H1 (cell line): Measurements from ENCODE around the gene FAM3B.

Experiments
- BACH1 ChIP-seq: IDR thresholded peaks from 2 replicates; pipeline ENCODE4 v1.6.1; 2012; ENCODE audit warnings: low read length, improper control_type of control experiment
- BRCA1 ChIP-seq: IDR thresholded peaks from 2 replicates; pipeline ENCODE4 v1.6.1; 2012; ENCODE audit warnings: low read depth, low read length, improper control_type of control experiment
- CHD1 ChIP-seq: IDR thresholded peaks from 2 replicates; pipeline ENCODE4 v1.6.1; 2012; ENCODE audit warnings: low read depth, low read length, improper control_type of control experiment
- EP300 ChIP-seq, 2 experiments: IDR thresholded peaks; 1 replicate in 1 of 2; 2 replicates in 1 of 2; pipeline ENCODE4 v1.6.1; 2011 to 2012; ENCODE audit warnings: low read depth in 2 of 2, low read length in 2 of 2, mild to moderate bottlenecking in 2 of 2, borderline replicate concordance in 1 of 2, inconsistent platforms in 1 of 2, moderate library complexity in 1 of 2
- EZH2 ChIP-seq: fragments of 200-600 bp; sonication (generic); IDR thresholded peaks from 2 replicates; pipeline ENCODE4 v1.7.1; 2012; ENCODE audit warnings: low read depth, mild to moderate bottlenecking, moderate library complexity, low read length, inconsistent platforms; ENCODE audit not compliant: severe bottlenecking
- FOSL1 ChIP-seq: IDR thresholded peaks from 2 replicates; pipeline ENCODE4 v1.6.1; 2011; ENCODE audit warnings: mild to moderate bottlenecking, low read depth, low read length, moderate library complexity; ENCODE audit not compliant: insufficient read depth
- KDM1A ChIP-seq: fragments of 200-600, 300-600 bp; sonication (generic); IDR thresholded peaks from 2 replicates; pipeline ENCODE4 v1.7.1; 2016; ENCODE audit warnings: mild to moderate bottlenecking, low read length, borderline replicate concordance
- POLR2A ChIP-seq, 2 experiments: IDR thresholded peaks; 1 replicate in 1 of 2; 2 replicates in 1 of 2; pipeline ENCODE4 v1.6.1; 2011; ENCODE audit warnings: low read depth in 2 of 2, low read length in 2 of 2, mild to moderate bottlenecking in 2 of 2; ENCODE audit errors: control extremely low read depth in 1 of 2
- POLR2AphosphoS5 ChIP-seq: IDR thresholded peaks from 2 replicates; pipeline ENCODE4 v1.6.1; 2011; ENCODE audit warnings: low read depth, low read length
- RNF2 ChIP-seq: fragments of 200-900, 300-1000 bp; sonication (generic); IDR thresholded peaks from 2 replicates; pipeline ENCODE4 v1.7.1; 2016; ENCODE audit warnings: borderline replicate concordance, low read depth, mild to moderate bottlenecking, antibody characterized with exemption, low read length; ENCODE audit not compliant: poor library complexity, severe bottlenecking; ENCODE audit errors: missing control alignments
- SIN3A ChIP-seq, 2 experiments: IDR thresholded peaks in 1 of 2; conservative IDR thresholded peaks in 1 of 2; 2 replicates each; pipeline ENCODE4 v1.6.1; 2011 to 2012; ENCODE audit warnings: low read length in 2 of 2, improper control_type of control experiment in 1 of 2, low read depth in 1 of 2, mild to moderate bottlenecking in 1 of 2
- TF ChIP-seq, protein P1 (sequence below), 3 experiments: IDR thresholded peaks; 1 replicate in 2 of 3; 2 replicates in 1 of 3; pipeline versions ENCODE4 v1.5.1 to v1.6.1; 2011; ENCODE audit warnings: low read length in 3 of 3, mild to moderate bottlenecking in 3 of 3, inconsistent platforms in 2 of 3, low read depth in 1 of 3, moderate library complexity in 1 of 3; ENCODE audit not compliant: insufficient read depth in 1 of 3; ENCODE audit errors: control extremely low read depth in 1 of 3
- TF ChIP-seq, protein P2 (sequence below): IDR thresholded peaks from 2 replicates; pipeline ENCODE4 v1.6.1; 2012; ENCODE audit warnings: inconsistent platforms
- TF ChIP-seq, protein P3 (sequence below): IDR thresholded peaks from 2 replicates; pipeline ENCODE4 v1.6.1; 2012; ENCODE audit warnings: low read length, inconsistent platforms

DNA sequence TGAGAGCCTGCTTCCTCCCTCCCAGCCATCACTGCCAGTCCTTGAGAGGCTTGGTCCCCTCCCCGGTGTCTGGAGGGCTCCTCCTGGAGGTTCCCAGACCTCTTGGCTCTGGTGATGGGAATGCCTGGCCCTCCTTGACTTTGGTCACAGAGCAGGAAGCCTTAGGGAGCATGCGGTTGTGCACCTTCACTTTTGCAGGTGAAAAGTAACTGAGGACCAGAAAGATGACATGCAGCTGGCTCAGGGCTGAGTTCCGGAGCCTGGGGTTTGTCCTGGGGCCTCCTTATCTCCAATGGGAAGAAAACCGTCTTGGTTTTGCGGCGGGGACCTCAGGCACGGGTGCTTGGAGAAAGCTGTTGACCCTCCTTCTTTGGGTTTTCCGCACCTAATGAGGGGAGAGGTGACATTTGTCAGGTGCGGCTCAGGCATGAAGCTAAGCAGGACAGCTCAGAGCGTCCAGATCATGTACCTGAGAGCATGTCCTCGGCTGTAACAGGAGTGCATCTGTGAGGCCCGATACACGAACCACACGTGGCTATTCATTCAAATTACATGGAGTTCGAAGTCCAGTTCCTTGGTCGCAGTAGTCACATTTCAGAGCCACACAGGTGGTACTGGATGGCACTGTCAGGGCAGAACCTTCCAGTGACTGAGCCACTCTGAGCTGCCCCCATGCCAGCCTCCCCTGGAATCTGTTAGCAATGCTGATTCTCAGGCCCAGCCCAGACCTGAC, 44.6 kb downstream of the FAM3B start:
- TF ChIP-seq POLR2A (IDR thresholded peaks at IDR 0.05; ENCODE audit: control extremely low read depth in 1 of 2, low read depth in 2 of 2, low read length in 2 of 2) = no peak
- TF ChIP-seq EZH2 = no peak
- TF ChIP-seq, protein P1, sequence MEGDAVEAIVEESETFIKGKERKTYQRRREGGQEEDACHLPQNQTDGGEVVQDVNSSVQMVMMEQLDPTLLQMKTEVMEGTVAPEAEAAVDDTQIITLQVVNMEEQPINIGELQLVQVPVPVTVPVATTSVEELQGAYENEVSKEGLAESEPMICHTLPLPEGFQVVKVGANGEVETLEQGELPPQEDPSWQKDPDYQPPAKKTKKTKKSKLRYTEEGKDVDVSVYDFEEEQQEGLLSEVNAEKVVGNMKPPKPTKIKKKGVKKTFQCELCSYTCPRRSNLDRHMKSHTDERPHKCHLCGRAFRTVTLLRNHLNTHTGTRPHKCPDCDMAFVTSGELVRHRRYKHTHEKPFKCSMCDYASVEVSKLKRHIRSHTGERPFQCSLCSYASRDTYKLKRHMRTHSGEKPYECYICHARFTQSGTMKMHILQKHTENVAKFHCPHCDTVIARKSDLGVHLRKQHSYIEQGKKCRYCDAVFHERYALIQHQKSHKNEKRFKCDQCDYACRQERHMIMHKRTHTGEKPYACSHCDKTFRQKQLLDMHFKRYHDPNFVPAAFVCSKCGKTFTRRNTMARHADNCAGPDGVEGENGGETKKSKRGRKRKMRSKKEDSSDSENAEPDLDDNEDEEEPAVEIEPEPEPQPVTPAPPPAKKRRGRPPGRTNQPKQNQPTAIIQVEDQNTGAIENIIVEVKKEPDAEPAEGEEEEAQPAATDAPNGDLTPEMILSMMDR (IDR thresholded peaks at IDR 0.05; ENCODE audit: control extremely low read depth in 1 of 3, insufficient read depth in 1 of 3, low read depth in 1 of 3, low read length in 3 of 3) = no peak
- no peak for TF ChIP-seq SIN3A (conservative IDR thresholded peaks at IDR 0.05 in 1 of 2, IDR thresholded peaks at IDR 0.05 in 1 of 2; ENCODE audit: low read depth in 1 of 2, low read length in 2 of 2)
- TF ChIP-seq, protein P2, sequence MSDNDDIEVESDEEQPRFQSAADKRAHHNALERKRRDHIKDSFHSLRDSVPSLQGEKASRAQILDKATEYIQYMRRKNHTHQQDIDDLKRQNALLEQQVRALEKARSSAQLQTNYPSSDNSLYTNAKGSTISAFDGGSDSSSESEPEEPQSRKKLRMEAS = no peak
- no peak for TF ChIP-seq CHD1
- no peak for TF ChIP-seq BACH1
- TF ChIP-seq KDM1A = no peak
- no peak for TF ChIP-seq POLR2AphosphoS5
- TF ChIP-seq, protein P3, sequence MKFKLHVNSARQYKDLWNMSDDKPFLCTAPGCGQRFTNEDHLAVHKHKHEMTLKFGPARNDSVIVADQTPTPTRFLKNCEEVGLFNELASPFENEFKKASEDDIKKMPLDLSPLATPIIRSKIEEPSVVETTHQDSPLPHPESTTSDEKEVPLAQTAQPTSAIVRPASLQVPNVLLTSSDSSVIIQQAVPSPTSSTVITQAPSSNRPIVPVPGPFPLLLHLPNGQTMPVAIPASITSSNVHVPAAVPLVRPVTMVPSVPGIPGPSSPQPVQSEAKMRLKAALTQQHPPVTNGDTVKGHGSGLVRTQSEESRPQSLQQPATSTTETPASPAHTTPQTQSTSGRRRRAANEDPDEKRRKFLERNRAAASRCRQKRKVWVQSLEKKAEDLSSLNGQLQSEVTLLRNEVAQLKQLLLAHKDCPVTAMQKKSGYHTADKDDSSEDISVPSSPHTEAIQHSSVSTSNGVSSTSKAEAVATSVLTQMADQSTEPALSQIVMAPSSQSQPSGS = no peak
- TF ChIP-seq EP300 (IDR thresholded peaks at IDR 0.05; ENCODE audit: borderline replicate concordance in 1 of 2, low read depth in 2 of 2, low read length in 2 of 2) = no peak
- no peak for TF ChIP-seq RNF2
- no peak for TF ChIP-seq BRCA1
- no peak for TF ChIP-seq FOSL1
